Panc1 (cell line): Measurements from ENCODE around the gene SERGEF.

ENCODE experiments used
- CTCF ChIP-seq: fragments of 450-650 bp; IDR thresholded peaks from 2 replicates; pipeline ENCODE4 v1.5.1; 2017; ENCODE audit warnings: mild to moderate bottlenecking
- POLR2AphosphoS5 ChIP-seq: IDR thresholded peaks from 2 replicates; pipeline ENCODE4 v1.6.1; 2012; ENCODE audit warnings: mild to moderate bottlenecking, low read depth, low read length, moderate library complexity
- SIN3A ChIP-seq: IDR thresholded peaks from 2 replicates; pipeline ENCODE4 v1.6.1; 2012; ENCODE audit warnings: low read depth, mild to moderate bottlenecking, low read length, moderate library complexity, borderline replicate concordance; ENCODE audit not compliant: insufficient read depth
- TCF7L2 ChIP-seq: IDR thresholded peaks from 2 replicates; pipeline ENCODE4 v1.6.1; 2011; ENCODE audit warnings: mild to moderate bottlenecking, low read depth, low read length, inconsistent platforms
- TF ChIP-seq, protein P1 (sequence below), 2 experiments: IDR thresholded peaks; 2 replicates each; pipeline ENCODE4 v1.6.1; 2011 to 2012; ENCODE audit warnings: low read depth in 2 of 2, control low read depth in 1 of 2, low read length in 1 of 2, mild to moderate bottlenecking in 1 of 2, moderate library complexity in 1 of 2; ENCODE audit not compliant: insufficient read depth in 1 of 2

GRCh38 chr11:17814546-17814945 is 198.3 kb downstream of the SERGEF start:
- no peak for TF ChIP-seq CTCF
- TF ChIP-seq, protein P1, sequence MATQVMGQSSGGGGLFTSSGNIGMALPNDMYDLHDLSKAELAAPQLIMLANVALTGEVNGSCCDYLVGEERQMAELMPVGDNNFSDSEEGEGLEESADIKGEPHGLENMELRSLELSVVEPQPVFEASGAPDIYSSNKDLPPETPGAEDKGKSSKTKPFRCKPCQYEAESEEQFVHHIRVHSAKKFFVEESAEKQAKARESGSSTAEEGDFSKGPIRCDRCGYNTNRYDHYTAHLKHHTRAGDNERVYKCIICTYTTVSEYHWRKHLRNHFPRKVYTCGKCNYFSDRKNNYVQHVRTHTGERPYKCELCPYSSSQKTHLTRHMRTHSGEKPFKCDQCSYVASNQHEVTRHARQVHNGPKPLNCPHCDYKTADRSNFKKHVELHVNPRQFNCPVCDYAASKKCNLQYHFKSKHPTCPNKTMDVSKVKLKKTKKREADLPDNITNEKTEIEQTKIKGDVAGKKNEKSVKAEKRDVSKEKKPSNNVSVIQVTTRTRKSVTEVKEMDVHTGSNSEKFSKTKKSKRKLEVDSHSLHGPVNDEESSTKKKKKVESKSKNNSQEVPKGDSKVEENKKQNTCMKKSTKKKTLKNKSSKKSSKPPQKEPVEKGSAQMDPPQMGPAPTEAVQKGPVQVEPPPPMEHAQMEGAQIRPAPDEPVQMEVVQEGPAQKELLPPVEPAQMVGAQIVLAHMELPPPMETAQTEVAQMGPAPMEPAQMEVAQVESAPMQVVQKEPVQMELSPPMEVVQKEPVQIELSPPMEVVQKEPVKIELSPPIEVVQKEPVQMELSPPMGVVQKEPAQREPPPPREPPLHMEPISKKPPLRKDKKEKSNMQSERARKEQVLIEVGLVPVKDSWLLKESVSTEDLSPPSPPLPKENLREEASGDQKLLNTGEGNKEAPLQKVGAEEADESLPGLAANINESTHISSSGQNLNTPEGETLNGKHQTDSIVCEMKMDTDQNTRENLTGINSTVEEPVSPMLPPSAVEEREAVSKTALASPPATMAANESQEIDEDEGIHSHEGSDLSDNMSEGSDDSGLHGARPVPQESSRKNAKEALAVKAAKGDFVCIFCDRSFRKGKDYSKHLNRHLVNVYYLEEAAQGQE (IDR thresholded peaks at IDR 0.05; ENCODE audit: insufficient read depth in 1 of 2, low read depth in 2 of 2, low read length in 1 of 2), result no peak
- no peak for TF ChIP-seq POLR2AphosphoS5
- TF ChIP-seq TCF7L2, result no peak
- no peak for TF ChIP-seq SIN3A
